SK-N-SH treated with all-trans-retinoic acid at 6 μM for 48 hours (cell line): ENCODE results near the gene PRR12.

ENCODE experiments used
- ATAC-seq: fragments of 200-7000 bp; cut with Tn5 transposase; 3 replicates; pipeline ENCODE4 v1.9.1; 2020; ENCODE audit warnings: mild to moderate bottlenecking, moderate library complexity
- ARNTL ChIP-seq: fragments of 450-650 bp; formaldehyde crosslinking; IDR thresholded peaks from 2 replicates; pipeline ENCODE4 v1.5.0; 2020; ENCODE audit warnings: low read depth, mild to moderate bottlenecking, moderate library complexity, borderline replicate concordance
- BACH2 ChIP-seq: fragments of 250-450 bp; sonication (Bioruptor Pico); IDR thresholded peaks from 2 replicates; pipeline ENCODE4 v1.9.0; 2021; ENCODE audit warnings: mild to moderate bottlenecking, borderline replicate concordance
- CREB5 ChIP-seq: fragments of 250-450 bp; sonication (Bioruptor Pico); IDR thresholded peaks from 2 replicates; pipeline ENCODE4 v1.5.1; 2020; ENCODE audit warnings: low read depth, mild to moderate bottlenecking, moderate library complexity
- CSDC2 ChIP-seq: fragments of 250-450 bp; sonication (Bioruptor Pico); IDR thresholded peaks from 2 replicates; pipeline ENCODE4 v1.5.0; 2020; ENCODE audit warnings: mild to moderate bottlenecking, moderate library complexity
- CSRNP3 ChIP-seq: fragments of 250-450 bp; sonication (Bioruptor Pico); IDR thresholded peaks from 2 replicates; pipeline ENCODE4 v1.5.1; 2021; ENCODE audit warnings: mild to moderate bottlenecking, moderate library complexity
- ESRRG ChIP-seq: fragments of 250-450 bp; sonication (Bioruptor Pico); IDR thresholded peaks from 2 replicates; pipeline ENCODE4 v1.6.1; 2021; ENCODE audit warnings: mild to moderate bottlenecking
- GLIS3 ChIP-seq: fragments of 250-450 bp; sonication (Bioruptor Pico); IDR thresholded peaks from 2 replicates; pipeline ENCODE4 v1.5.0; 2020; ENCODE audit warnings: mild to moderate bottlenecking, moderate library complexity
- ISL1 ChIP-seq: fragments of 250-450 bp; sonication (Bioruptor Pico); IDR thresholded peaks from 2 replicates; pipeline ENCODE4 v2.1.2; 2022; ENCODE audit warnings: mild to moderate bottlenecking, moderate library complexity
- OSR1 ChIP-seq: fragments of 250-450 bp; sonication (Bioruptor Pico); IDR thresholded peaks from 2 replicates; pipeline ENCODE4 v1.8.0; 2022; ENCODE audit warnings: moderate library complexity, mild to moderate bottlenecking, inconsistent platforms
- POU6F1 ChIP-seq: fragments of 250-450 bp; sonication (Bioruptor Pico); IDR thresholded peaks from 2 replicates; pipeline ENCODE4 v1.8.0; 2021; ENCODE audit warnings: low read depth, mild to moderate bottlenecking, moderate library complexity, borderline replicate concordance
- PPARA ChIP-seq: fragments of 250-450 bp; sonication (Bioruptor Pico); IDR thresholded peaks from 2 replicates; pipeline ENCODE4 v1.5.0; 2020; ENCODE audit warnings: mild to moderate bottlenecking, borderline replicate concordance
- RARB ChIP-seq: fragments of 250-450 bp; sonication (Bioruptor Pico); IDR thresholded peaks from 2 replicates; pipeline ENCODE4 v1.8.0; 2021; ENCODE audit warnings: mild to moderate bottlenecking, moderate library complexity
- SNAI2 ChIP-seq: fragments of 250-450 bp; sonication (Bioruptor Pico); IDR thresholded peaks from 2 replicates; pipeline ENCODE4 v1.5.0; 2020; ENCODE audit warnings: mild to moderate bottlenecking, moderate library complexity
- TCF4 ChIP-seq: fragments of 250-450 bp; sonication (Bioruptor Pico); IDR thresholded peaks from 2 replicates; pipeline ENCODE4 v1.8.0; 2021; ENCODE audit warnings: mild to moderate bottlenecking, moderate library complexity, borderline replicate concordance
- TOX ChIP-seq: fragments of 250-450 bp; sonication (Bioruptor Pico); IDR thresholded peaks from 2 replicates; pipeline ENCODE4 v1.8.0; 2021; ENCODE audit warnings: mild to moderate bottlenecking, moderate library complexity, borderline replicate concordance
- TSHZ2 ChIP-seq: fragments of 250-450 bp; sonication (Bioruptor Pico); IDR thresholded peaks from 2 replicates; pipeline ENCODE4 v1.5.0; 2020; ENCODE audit warnings: mild to moderate bottlenecking, moderate library complexity
- ZC3H10 ChIP-seq: fragments of 250-450 bp; sonication (Bioruptor Pico); IDR thresholded peaks from 2 replicates; pipeline ENCODE4 v1.5.1; 2021; ENCODE audit warnings: mild to moderate bottlenecking, moderate library complexity
- ZFP30 ChIP-seq: fragments of 450-650 bp; formaldehyde crosslinking; IDR thresholded peaks from 2 replicates; pipeline ENCODE4 v1.5.0; 2022; ENCODE audit warnings: mild to moderate bottlenecking, moderate library complexity
- ZNF565 ChIP-seq: fragments of 450-650 bp; formaldehyde crosslinking; conservative IDR thresholded peaks from 2 replicates; pipeline ENCODE4 v1.5.0; 2020; ENCODE audit warnings: low read depth, mild to moderate bottlenecking, moderate library complexity

The PRR12 gene

GRCh38 chr19:49624967-49625910, 34.3 kb downstream of the PRR12 start:
- ATAC-seq: no peak
- no peak for TF ChIP-seq OSR1
- no peak for TF ChIP-seq ZFP30 (CRISPR knock-in tag)
- no peak for TF ChIP-seq GLIS3 (CRISPR knock-in tag)
- TF ChIP-seq CREB5 (CRISPR knock-in tag): no peak

GRCh38 chr19:49626226-49626625, 35.2 kb downstream of the PRR12 start:
- no peak for ATAC-seq
- TF ChIP-seq TCF4 (CRISPR knock-in tag): no peak
- no peak for TF ChIP-seq TSHZ2 (CRISPR knock-in tag)
- no peak for TF ChIP-seq ARNTL (CRISPR knock-in tag)

- TF ChIP-seq TOX: no peak
- no peak for TF ChIP-seq OSR1
- no peak for TF ChIP-seq ARNTL (CRISPR knock-in tag)
- no peak for TF ChIP-seq RARB (CRISPR knock-in tag)
- no peak for TF ChIP-seq TSHZ2 (CRISPR knock-in tag)
- TF ChIP-seq ESRRG (CRISPR knock-in tag): no peak
- no peak for TF ChIP-seq POU6F1
- no peak for TF ChIP-seq CSDC2 (CRISPR knock-in tag)
- ATAC-seq: no peak
Observed at GRCh38 chr19:49629659-49630058, 38.7 kb downstream of the PRR12 start.

- TF ChIP-seq ZC3H10 (CRISPR knock-in tag) (no peak), ZNF565 (no peak)
- ATAC-seq: peak; percentile 35
Observed at GRCh38 chr19:49631014-49631588, 40.1 kb downstream of the PRR12 start.

GRCh38 chr19:49631610-49632192, 40.7 kb downstream of the PRR12 start:
- ATAC-seq: no peak

More at GRCh38 chr19:49631610-49632192, 40.7 kb downstream of the PRR12 start:
- no peak for TF ChIP-seq RARB (CRISPR knock-in tag)
- TF ChIP-seq ZC3H10 (CRISPR knock-in tag): no peak
- no peak for TF ChIP-seq PPARA (CRISPR knock-in tag)
- no peak for TF ChIP-seq CSRNP3 (CRISPR knock-in tag)
- TF ChIP-seq ISL1 (CRISPR knock-in tag): no peak
- TF ChIP-seq CREB5 (CRISPR knock-in tag): no peak
- TF ChIP-seq SNAI2 (CRISPR knock-in tag): no peak
- no peak for TF ChIP-seq TOX
- no peak for TF ChIP-seq BACH2 (CRISPR knock-in tag)
- TF ChIP-seq ESRRG (CRISPR knock-in tag): no peak
